A549 (cell line): ENCODE measurements around the gene ARRDC3. TPM values are rescaled to one million over a fixed set of nuclear protein-coding genes. Genes with fewer than 3 reads are reported as not detected.

Experiments used
- ATAC-seq, 2 experiments: fragments of 200-7000 bp in 1 of 2; fragments of >200 bp in 1 of 2; cut with Nextera tagmentation in 1 of 2; cut with Tn5 transposase in 1 of 2; 3 replicates each; pipeline versions ENCODE4 v1.8.0 to v1.9.1; 2018 to 2020; ENCODE audit warnings: mild to moderate bottlenecking in 1 of 2, moderate library complexity in 1 of 2
- CTCF ChIA-PET: fragments of 300-600 bp; sonication (Branson Sonifier 250); formaldehyde crosslinking; extraction: SDS; loops from one replicate; lab custom pipeline; 2021; ENCODE audit warnings: antibody characterized with exemption, inconsistent platforms; lab: Yijun Ruan, JAX
- POLR2A ChIA-PET: fragments of 350-600 bp; formaldehyde crosslinking; extraction: SDS; loops from one replicate; lab custom pipeline; 2021; ENCODE audit warnings: antibody characterized with exemption, inconsistent platforms; lab: Yijun Ruan, JAX
- DNase-seq, 2 experiments: peaks; one replicate each; pipeline versions ENCODE4 v3.0.0 to v3.0.0-alpha.2; 2011 to 2016; ENCODE audit warnings: low read depth in 1 of 2, low spot score in 1 of 2
- FAIRE-seq: peaks from 2 replicates; lab custom pipeline; 2011; peaks lifted over from hg19 to GRCh38; lab: Jason Lieb, UNC
- H3K27ac ChIP-seq, 2 experiments: fragments of >200 bp; sonication (Bioruptor Twin); formaldehyde crosslinking; 3 replicates each; pipeline ENCODE4 v1.5.1; 2016 to 2017
- H3K4me1 ChIP-seq: fragments of >200 bp; sonication (Bioruptor Twin); formaldehyde crosslinking; 3 replicates; pipeline ENCODE4 v1.6.1; 2016
- H3K4me2 ChIP-seq: fragments of >200 bp; sonication (Bioruptor Twin); formaldehyde crosslinking; 3 replicates; pipeline ENCODE4 v1.6.1; 2016
- H3K4me3 ChIP-seq: fragments of >200 bp; sonication (Bioruptor Twin); formaldehyde crosslinking; 3 replicates; pipeline ENCODE4 v1.5.1; 2016
- H3K9me3 ChIP-seq: fragments of >200 bp; sonication (Bioruptor Twin); formaldehyde crosslinking; 3 replicates; pipeline ENCODE4 v1.6.1; 2016
- CBX2 ChIP-seq: fragments of 200-600 bp; sonication (generic); IDR thresholded peaks from 2 replicates; pipeline ENCODE4 v1.6.1; 2016; ENCODE audit warnings: low read depth, mild to moderate bottlenecking, borderline replicate concordance
- CBX8 ChIP-seq: fragments of 200-600 bp; sonication (generic); IDR thresholded peaks from 2 replicates; pipeline ENCODE4 v1.6.1; 2016
- CEBPB ChIP-seq, 2 experiments: fragments of >200 bp in 1 of 2; sonication (Bioruptor Twin) in 1 of 2; formaldehyde crosslinking in 1 of 2; IDR thresholded peaks; 2 replicates each; pipeline ENCODE4 v1.6.1; 2012 to 2016
- CHD2 ChIP-seq: fragments of 150-350 bp; IDR thresholded peaks from 2 replicates; pipeline ENCODE4 v1.6.1; 2014; ENCODE audit warnings: low read length; ENCODE audit not compliant: partially characterized antibody
- EP300 ChIP-seq, 2 experiments: fragments of >200 bp; sonication (Bioruptor Twin); formaldehyde crosslinking; IDR thresholded peaks; 2 replicates in 1 of 2; 3 replicates in 1 of 2; pipeline ENCODE4 v1.6.1; 2016 to 2017
- FOSL2 ChIP-seq, 2 experiments: fragments of 450-650 bp in 1 of 2; fragments of >200 bp in 1 of 2; sonication (Bioruptor Twin) in 1 of 2; formaldehyde crosslinking; IDR thresholded peaks; 2 replicates each; pipeline versions ENCODE4 v1.5.0 to v1.6.1; 2016 to 2020; ENCODE audit warnings: mild to moderate bottlenecking in 1 of 2, moderate library complexity in 1 of 2
- FOXS1 ChIP-seq: fragments of 250-450 bp; sonication (Bioruptor Pico); IDR thresholded peaks from 2 replicates; pipeline ENCODE4 v1.5.0; 2020; ENCODE audit warnings: mild to moderate bottlenecking, moderate library complexity
- HDAC2 ChIP-seq: fragments of 200-600 bp; sonication (generic); IDR thresholded peaks from 2 replicates; pipeline ENCODE4 v1.6.1; 2016
- HEYL ChIP-seq: fragments of 250-450 bp; sonication (Bioruptor Pico); IDR thresholded peaks from 2 replicates; pipeline ENCODE4 v1.8.0; 2021; ENCODE audit warnings: mild to moderate bottlenecking, moderate library complexity
- HOXB13 ChIP-seq: fragments of 250-450 bp; sonication (Bioruptor Pico); IDR thresholded peaks from 2 replicates; pipeline ENCODE4 v1.5.0; 2020; ENCODE audit warnings: low read depth, mild to moderate bottlenecking, moderate library complexity
- JUN ChIP-seq, 2 experiments: fragments of >200 bp; sonication (Bioruptor Twin); formaldehyde crosslinking; IDR thresholded peaks; 2 replicates in 1 of 2; 3 replicates in 1 of 2; pipeline ENCODE4 v1.6.1; 2016 to 2017
- KDM1A ChIP-seq: fragments of 200-600 bp; sonication (generic); IDR thresholded peaks from 2 replicates; pipeline ENCODE4 v1.6.1; 2016; ENCODE audit warnings: low read depth, mild to moderate bottlenecking
- KDM5A ChIP-seq: fragments of 200-600 bp; sonication (generic); IDR thresholded peaks from 2 replicates; pipeline ENCODE4 v1.6.1; 2016; ENCODE audit warnings: antibody characterized with exemption, mild to moderate bottlenecking
- MYC ChIP-seq: IDR thresholded peaks from 2 replicates; pipeline ENCODE4 v1.6.1; 2012; ENCODE audit warnings: mild to moderate bottlenecking, inconsistent platforms, low read length, improper control_type of control experiment, borderline replicate concordance
- NPAS2 ChIP-seq: fragments of 250-450 bp; sonication (Bioruptor Pico); IDR thresholded peaks from 2 replicates; pipeline ENCODE4 v1.8.0; 2022; ENCODE audit warnings: mild to moderate bottlenecking, moderate library complexity, borderline replicate concordance
- POLR2A ChIP-seq: IDR thresholded peaks from 2 replicates; pipeline ENCODE4 v1.6.1; 2012; ENCODE audit warnings: mild to moderate bottlenecking, low read length
- RCOR1 ChIP-seq: fragments of 150-350 bp; IDR thresholded peaks from 2 replicates; pipeline ENCODE4 v1.6.1; 2014; ENCODE audit warnings: antibody characterized with exemption, low read length, low read depth
- RNF2 ChIP-seq: fragments of 200-600 bp; sonication (generic); IDR thresholded peaks from 2 replicates; pipeline ENCODE4 v1.6.1; 2016; ENCODE audit warnings: low read depth, mild to moderate bottlenecking, antibody characterized with exemption, moderate library complexity, borderline replicate concordance
- ZC3H11A ChIP-seq: fragments of 450-650 bp; IDR thresholded peaks from 2 replicates; pipeline ENCODE4 v1.6.1; 2014; ENCODE audit warnings: antibody characterized with exemption, mild to moderate bottlenecking
- ZFP36 ChIP-seq: fragments of 450-650 bp; IDR thresholded peaks from 2 replicates; pipeline ENCODE4 v1.6.1; 2014; ENCODE audit warnings: borderline replicate concordance; ENCODE audit not compliant: partially characterized antibody
- ZSCAN20 ChIP-seq: fragments of 250-450 bp; sonication (Bioruptor Pico); IDR thresholded peaks from 2 replicates; pipeline ENCODE4 v1.8.0; 2022; ENCODE audit warnings: mild to moderate bottlenecking, moderate library complexity
- WGBS: methylation state at CpG from one replicate; pipeline ENCODE4 v1.1.6; 2017; ENCODE audit errors: missing lambda C conversion rate; 5-methylcytosine and 5-hydroxymethylcytosine counted together
- polyA plus RNA-seq, 4 experiments: library from polyadenylated mRNA; depleted of rRNA in 3 of 4; stranded (reverse); fragments of >200 nt; fragmentation: RNase III in 1 of 4; extraction: RNeasy Plus Mini Kit Qiagen cat#74134 plus additional on column Dnase treatment in 1 of 4; gene quantifications; 2 replicates in 3 of 4; 3 replicates in 1 of 4; pipeline ENCODE4 v1.2.3, GENCODE V29; 2011 to 2017
- TF ChIP-seq, protein P1 (sequence below): fragments of 250-450 bp; sonication (Bioruptor Pico); IDR thresholded peaks from 2 replicates; pipeline ENCODE4 v1.5.0; 2020; ENCODE audit warnings: low read depth, mild to moderate bottlenecking, moderate library complexity
- TF ChIP-seq, protein P2 (sequence below): fragments of >200 bp; sonication (Bioruptor Twin); formaldehyde crosslinking; IDR thresholded peaks from 3 replicates; pipeline ENCODE4 v1.6.1; 2016
- TF ChIP-seq, protein P3 (sequence below): fragments of 200-600 bp; sonication (generic); IDR thresholded peaks from 2 replicates; pipeline ENCODE4 v1.6.1; 2016; ENCODE audit warnings: antibody characterized with exemption, mild to moderate bottlenecking, moderate library complexity
- TF ChIP-seq, protein P4 (sequence below): fragments of 250-450 bp; sonication (Bioruptor Pico); IDR thresholded peaks from 2 replicates; pipeline ENCODE4 v1.5.0; 2021; ENCODE audit warnings: mild to moderate bottlenecking, moderate library complexity, borderline replicate concordance
- TF ChIP-seq, protein P5 (sequence below): IDR thresholded peaks from 2 replicates; pipeline ENCODE4 v1.6.1; 2012
- TF ChIP-seq, protein P6 (sequence below): fragments of >200 bp; sonication (Bioruptor Twin); formaldehyde crosslinking; IDR thresholded peaks from 3 replicates; pipeline ENCODE4 v1.5.1; 2016
- TF ChIP-seq, protein P7 (sequence below): fragments of 150-350 bp; IDR thresholded peaks from 2 replicates; pipeline ENCODE4 v1.6.1; 2014; ENCODE audit warnings: low read depth, mild to moderate bottlenecking, low read length

ARRDC3 gene
- polyA plus RNA-seq, 2 of the 4 experiments (the other 2 are of a cell fraction): 9.9 to 36.3 TPM

DNA sequence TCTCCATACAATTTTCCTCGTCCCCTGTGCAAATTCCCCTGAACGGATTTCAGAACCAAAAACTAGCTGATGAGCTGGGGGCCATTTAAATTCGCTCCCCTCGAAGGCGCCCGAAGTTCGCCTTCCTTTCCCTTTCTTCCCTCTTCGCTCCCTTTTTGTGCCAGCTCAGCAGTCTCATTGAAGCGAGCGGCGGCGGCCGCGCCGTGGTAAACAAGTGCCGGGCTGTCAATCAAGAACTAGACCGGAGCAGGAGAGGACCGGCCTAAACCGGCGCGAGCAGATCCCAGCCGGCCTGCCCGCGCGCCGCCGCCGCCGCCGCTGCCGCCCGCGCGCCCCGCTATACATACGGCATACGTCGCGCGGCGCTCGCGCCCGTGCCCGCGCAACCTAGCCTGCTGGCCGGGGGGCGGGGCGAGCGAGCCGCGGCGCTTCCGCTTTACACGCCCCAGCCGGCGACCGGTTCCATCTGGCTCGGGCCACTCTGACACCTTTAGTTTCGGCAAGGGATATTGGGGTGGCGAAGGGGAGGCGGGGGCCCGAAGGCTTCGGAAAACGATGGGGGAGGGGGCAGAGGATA is 3.1 kb downstream of the ARRDC3 start:
- Histone ChIP-seq H3K27ac (peak overlapping the region; percentile 91 to 96), H3K4me3 (peak overlapping the region; percentile 60), H3K9me3 (no peaks in the 10 kb centered on the region), H3K4me1 (peaks cover 33% of the 10 kb centered on the region; the same call in 2 of the 3 replicates), H3K4me2 (peak overlapping the region; percentile 85)
- peak; percentile 51 for FAIRE-seq
- 2% methylated on average over 26 of the region's 65 CpGs for WGBS
- ChIA-PET CTCF (interaction anchor here (0.6 to 2.0 kb wide), 5 partner anchors 99 to 515 kb away, joined by 3 to 6 read pairs (median 3); no protein-coding TSS in a partner anchor), POLR2A (interaction anchor here (1.0 to 2.2 kb wide), 7 partner anchors 8 to 491 kb away, joined by 3 to 57 read pairs (median 20); no protein-coding TSS in a partner anchor)
- ATAC-seq: peak; percentile 65 to 69
- peak; percentile 78 to 95 for DNase-seq
- TF ChIP-seq JUN (IDR thresholded peaks at IDR 0.05) (peak; percentile 34 to 88; a peak in 3 of 5 replicates), CBX2 (no peak), MYC (peak; percentile 60), FOXS1 (CRISPR knock-in tag) (no peak), CBX8 (no peak), HEYL (CRISPR knock-in tag) (no peak), ZFP36 (no peak), ZSCAN20 (CRISPR knock-in tag) (no peak), CHD2 (no peak), HOXB13 (CRISPR knock-in tag) (no peak), ZC3H11A (no peak), EP300 (IDR thresholded peaks at IDR 0.05) (0 out of 5 replicates have a peak, but pooled peaks of 1 of the 2 experiments have one; percentile 29), POLR2A (no peak), RNF2 (no peak), CEBPB (IDR thresholded peaks at IDR 0.05) (no peak; a peak in 1 of 4 replicates), KDM5A (no peak), NPAS2 (CRISPR knock-in tag) (no peak), HDAC2 (no peak), RCOR1 (no peak), KDM1A (no peak), FOSL2 (IDR thresholded peaks at IDR 0.05) (no peak), FOSL2 (CRISPR knock-in tag; IDR thresholded peaks at IDR 0.05) (peak; percentile 38)
- TF ChIP-seq, protein P1, sequence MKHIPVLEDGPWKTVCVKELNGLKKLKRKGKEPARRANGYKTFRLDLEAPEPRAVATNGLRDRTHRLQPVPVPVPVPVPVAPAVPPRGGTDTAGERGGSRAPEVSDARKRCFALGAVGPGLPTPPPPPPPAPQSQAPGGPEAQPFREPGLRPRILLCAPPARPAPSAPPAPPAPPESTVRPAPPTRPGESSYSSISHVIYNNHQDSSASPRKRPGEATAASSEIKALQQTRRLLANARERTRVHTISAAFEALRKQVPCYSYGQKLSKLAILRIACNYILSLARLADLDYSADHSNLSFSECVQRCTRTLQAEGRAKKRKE (CRISPR knock-in tag): 0 out of 2 replicates have a peak, but pooled peaks have one; percentile 7
- TF ChIP-seq, protein P2, sequence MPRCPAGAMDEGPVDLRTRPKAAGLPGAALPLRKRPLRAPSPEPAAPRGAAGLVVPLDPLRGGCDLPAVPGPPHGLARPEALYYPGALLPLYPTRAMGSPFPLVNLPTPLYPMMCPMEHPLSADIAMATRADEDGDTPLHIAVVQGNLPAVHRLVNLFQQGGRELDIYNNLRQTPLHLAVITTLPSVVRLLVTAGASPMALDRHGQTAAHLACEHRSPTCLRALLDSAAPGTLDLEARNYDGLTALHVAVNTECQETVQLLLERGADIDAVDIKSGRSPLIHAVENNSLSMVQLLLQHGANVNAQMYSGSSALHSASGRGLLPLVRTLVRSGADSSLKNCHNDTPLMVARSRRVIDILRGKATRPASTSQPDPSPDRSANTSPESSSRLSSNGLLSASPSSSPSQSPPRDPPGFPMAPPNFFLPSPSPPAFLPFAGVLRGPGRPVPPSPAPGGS: peak; percentile 50; the same call in 2 of the 3 replicates
- TF ChIP-seq, protein P3, sequence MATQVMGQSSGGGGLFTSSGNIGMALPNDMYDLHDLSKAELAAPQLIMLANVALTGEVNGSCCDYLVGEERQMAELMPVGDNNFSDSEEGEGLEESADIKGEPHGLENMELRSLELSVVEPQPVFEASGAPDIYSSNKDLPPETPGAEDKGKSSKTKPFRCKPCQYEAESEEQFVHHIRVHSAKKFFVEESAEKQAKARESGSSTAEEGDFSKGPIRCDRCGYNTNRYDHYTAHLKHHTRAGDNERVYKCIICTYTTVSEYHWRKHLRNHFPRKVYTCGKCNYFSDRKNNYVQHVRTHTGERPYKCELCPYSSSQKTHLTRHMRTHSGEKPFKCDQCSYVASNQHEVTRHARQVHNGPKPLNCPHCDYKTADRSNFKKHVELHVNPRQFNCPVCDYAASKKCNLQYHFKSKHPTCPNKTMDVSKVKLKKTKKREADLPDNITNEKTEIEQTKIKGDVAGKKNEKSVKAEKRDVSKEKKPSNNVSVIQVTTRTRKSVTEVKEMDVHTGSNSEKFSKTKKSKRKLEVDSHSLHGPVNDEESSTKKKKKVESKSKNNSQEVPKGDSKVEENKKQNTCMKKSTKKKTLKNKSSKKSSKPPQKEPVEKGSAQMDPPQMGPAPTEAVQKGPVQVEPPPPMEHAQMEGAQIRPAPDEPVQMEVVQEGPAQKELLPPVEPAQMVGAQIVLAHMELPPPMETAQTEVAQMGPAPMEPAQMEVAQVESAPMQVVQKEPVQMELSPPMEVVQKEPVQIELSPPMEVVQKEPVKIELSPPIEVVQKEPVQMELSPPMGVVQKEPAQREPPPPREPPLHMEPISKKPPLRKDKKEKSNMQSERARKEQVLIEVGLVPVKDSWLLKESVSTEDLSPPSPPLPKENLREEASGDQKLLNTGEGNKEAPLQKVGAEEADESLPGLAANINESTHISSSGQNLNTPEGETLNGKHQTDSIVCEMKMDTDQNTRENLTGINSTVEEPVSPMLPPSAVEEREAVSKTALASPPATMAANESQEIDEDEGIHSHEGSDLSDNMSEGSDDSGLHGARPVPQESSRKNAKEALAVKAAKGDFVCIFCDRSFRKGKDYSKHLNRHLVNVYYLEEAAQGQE: peak; percentile 35; the same call in 1 of the 2 replicates
- TF ChIP-seq, protein P4, sequence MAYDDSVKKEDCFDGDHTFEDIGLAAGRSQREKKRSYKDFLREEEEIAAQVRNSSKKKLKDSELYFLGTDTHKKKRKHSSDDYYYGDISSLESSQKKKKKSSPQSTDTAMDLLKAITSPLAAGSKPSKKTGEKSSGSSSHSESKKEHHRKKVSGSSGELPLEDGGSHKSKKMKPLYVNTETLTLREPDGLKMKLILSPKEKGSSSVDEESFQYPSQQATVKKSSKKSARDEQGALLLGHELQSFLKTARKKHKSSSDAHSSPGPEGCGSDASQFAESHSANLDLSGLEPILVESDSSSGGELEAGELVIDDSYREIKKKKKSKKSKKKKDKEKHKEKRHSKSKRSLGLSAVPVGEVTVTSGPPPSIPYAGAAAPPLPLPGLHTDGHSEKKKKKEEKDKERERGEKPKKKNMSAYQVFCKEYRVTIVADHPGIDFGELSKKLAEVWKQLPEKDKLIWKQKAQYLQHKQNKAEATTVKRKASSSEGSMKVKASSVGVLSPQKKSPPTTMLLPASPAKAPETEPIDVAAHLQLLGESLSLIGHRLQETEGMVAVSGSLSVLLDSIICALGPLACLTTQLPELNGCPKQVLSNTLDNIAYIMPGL (CRISPR knock-in tag): no peak
- TF ChIP-seq, protein P5, sequence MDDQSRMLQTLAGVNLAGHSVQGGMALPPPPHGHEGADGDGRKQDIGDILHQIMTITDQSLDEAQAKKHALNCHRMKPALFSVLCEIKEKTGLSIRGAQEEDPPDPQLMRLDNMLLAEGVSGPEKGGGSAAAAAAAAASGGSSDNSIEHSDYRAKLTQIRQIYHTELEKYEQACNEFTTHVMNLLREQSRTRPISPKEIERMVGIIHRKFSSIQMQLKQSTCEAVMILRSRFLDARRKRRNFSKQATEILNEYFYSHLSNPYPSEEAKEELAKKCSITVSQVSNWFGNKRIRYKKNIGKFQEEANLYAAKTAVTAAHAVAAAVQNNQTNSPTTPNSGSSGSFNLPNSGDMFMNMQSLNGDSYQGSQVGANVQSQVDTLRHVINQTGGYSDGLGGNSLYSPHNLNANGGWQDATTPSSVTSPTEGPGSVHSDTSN: peak; percentile 95
- TF ChIP-seq, protein P6, sequence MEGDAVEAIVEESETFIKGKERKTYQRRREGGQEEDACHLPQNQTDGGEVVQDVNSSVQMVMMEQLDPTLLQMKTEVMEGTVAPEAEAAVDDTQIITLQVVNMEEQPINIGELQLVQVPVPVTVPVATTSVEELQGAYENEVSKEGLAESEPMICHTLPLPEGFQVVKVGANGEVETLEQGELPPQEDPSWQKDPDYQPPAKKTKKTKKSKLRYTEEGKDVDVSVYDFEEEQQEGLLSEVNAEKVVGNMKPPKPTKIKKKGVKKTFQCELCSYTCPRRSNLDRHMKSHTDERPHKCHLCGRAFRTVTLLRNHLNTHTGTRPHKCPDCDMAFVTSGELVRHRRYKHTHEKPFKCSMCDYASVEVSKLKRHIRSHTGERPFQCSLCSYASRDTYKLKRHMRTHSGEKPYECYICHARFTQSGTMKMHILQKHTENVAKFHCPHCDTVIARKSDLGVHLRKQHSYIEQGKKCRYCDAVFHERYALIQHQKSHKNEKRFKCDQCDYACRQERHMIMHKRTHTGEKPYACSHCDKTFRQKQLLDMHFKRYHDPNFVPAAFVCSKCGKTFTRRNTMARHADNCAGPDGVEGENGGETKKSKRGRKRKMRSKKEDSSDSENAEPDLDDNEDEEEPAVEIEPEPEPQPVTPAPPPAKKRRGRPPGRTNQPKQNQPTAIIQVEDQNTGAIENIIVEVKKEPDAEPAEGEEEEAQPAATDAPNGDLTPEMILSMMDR: no peak
- TF ChIP-seq, protein P7, sequence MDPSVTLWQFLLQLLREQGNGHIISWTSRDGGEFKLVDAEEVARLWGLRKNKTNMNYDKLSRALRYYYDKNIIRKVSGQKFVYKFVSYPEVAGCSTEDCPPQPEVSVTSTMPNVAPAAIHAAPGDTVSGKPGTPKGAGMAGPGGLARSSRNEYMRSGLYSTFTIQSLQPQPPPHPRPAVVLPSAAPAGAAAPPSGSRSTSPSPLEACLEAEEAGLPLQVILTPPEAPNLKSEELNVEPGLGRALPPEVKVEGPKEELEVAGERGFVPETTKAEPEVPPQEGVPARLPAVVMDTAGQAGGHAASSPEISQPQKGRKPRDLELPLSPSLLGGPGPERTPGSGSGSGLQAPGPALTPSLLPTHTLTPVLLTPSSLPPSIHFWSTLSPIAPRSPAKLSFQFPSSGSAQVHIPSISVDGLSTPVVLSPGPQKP: no peak
